Peyer's patch (tissue), 4 donors: Measurements from ENCODE around the gene TRAPPC6A.

Experiments
- CTCF ChIP-seq, 6 experiments: fragments of 450-650 bp in 4 of 6; fragments of 200-600 bp in 2 of 6; sonication (generic) in 1 of 6; IDR thresholded peaks; one replicate each; pipeline ENCODE4 v1.5.1; 2017 to 2019; ENCODE audit warnings: antibody characterized with exemption in 6 of 6, mild to moderate bottlenecking in 3 of 6, moderate library complexity in 1 of 6
- POLR2A ChIP-seq, 2 donors: fragments of 450-650 bp; IDR thresholded peaks; one replicate each; pipeline ENCODE4 v1.5.1; 2017; ENCODE audit warnings: antibody characterized with exemption in 2 of 2, mild to moderate bottlenecking in 2 of 2, moderate library complexity in 2 of 2

DNA sequence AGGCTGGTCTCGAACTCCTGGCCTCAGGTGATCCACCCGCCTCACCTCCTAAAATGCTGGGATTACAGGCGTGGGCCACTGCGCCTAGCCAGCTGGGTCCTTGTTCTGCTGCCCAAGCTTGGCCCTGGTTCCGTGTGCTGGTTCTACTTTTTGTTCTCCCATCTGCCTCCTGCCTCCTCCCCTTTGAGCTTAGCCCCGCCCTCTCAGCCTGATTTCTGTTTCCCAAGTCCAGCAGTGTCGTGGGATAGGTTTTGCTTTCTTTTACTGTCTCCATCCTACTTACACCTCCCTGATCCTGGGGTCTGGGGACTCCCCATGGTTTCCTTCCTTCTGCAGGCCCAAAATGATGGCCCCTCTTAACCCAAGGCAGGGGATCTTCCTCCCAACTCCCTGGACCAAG, 2.9 kb upstream of the TRAPPC6A start:
- TF ChIP-seq CTCF (IDR thresholded peaks at IDR 0.05) (no peak), POLR2A (IDR thresholded peaks at IDR 0.05) (no peak)
